Measurements from ENCODE around the gene LRRC51.
"Not testable (repeated sequence)": the region's sequence is repeated elsewhere in the genome, so short reads cannot be mapped to it uniquely, and the experiment has no call there.

LRRC51 gene

GRCh38 chr11:72141066-72141465, 60.4 kb downstream of the LRRC51 start:
- DNase-seq: peak; percentile 24

GRCh38 chr11:72142086-72142485, 61.4 kb downstream of the LRRC51 start:
- not testable (repeated sequence) for DNase-seq

GRCh38 chr11:72142543-72142942, 61.9 kb downstream of the LRRC51 start:
- DNase-seq: not testable (repeated sequence)

- no peak for DNase-seq
These were observed 64.3 kb downstream of the LRRC51 start for GRCh38 chr11:72144807-72145565.
